ENCODE results near the gene DCTPP1.

DCTPP1 gene

DNA sequence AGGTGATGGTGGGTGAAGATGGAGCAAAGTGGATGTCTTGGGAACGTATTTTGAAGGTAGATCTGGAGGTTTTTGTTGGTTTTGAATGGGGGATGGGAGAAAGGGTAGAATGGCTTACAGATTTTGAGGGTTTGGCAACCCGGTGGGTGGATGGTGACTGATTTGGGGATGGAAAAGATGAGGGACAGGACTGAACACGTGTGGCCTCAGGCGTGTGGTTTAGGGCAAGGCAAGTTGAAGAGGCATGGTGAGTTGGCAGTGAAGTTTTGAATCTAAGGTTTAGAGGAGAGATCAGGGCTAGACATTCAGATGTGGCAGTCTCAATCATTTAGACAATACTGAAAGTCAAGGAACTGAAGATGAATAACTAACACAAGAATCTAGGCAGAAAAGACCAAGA lies 5.0 kb upstream of the DCTPP1 start:
- H3K36me3 ChIP-seq (replicated peaks) = no peaks in the 10 kb centered on the region
- H3K27ac ChIP-seq = no peak overlapping the region
- TF ChIP-seq, protein P1, sequence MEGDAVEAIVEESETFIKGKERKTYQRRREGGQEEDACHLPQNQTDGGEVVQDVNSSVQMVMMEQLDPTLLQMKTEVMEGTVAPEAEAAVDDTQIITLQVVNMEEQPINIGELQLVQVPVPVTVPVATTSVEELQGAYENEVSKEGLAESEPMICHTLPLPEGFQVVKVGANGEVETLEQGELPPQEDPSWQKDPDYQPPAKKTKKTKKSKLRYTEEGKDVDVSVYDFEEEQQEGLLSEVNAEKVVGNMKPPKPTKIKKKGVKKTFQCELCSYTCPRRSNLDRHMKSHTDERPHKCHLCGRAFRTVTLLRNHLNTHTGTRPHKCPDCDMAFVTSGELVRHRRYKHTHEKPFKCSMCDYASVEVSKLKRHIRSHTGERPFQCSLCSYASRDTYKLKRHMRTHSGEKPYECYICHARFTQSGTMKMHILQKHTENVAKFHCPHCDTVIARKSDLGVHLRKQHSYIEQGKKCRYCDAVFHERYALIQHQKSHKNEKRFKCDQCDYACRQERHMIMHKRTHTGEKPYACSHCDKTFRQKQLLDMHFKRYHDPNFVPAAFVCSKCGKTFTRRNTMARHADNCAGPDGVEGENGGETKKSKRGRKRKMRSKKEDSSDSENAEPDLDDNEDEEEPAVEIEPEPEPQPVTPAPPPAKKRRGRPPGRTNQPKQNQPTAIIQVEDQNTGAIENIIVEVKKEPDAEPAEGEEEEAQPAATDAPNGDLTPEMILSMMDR (IDR thresholded peaks at IDR 0.05; ENCODE audit: low read depth, low read length, missing control alignments) = no peak
- no peak overlapping the region for H3K4me3 ChIP-seq (ENCODE audit: low read depth, low read length)
- in situ Hi-C loops (cut with HindIII; ENCODE audit: low pct_ligation_motif_present, low sequenced_read_pairs) = loop anchor here (25.0 kb wide), 1 partner anchor 177 kb away; the partner anchor contains the start of gene ZNF689
- no peaks in the 10 kb centered on the region for H3K27me3 ChIP-seq (replicated peaks)
- no peak for DNase-seq

DNA sequence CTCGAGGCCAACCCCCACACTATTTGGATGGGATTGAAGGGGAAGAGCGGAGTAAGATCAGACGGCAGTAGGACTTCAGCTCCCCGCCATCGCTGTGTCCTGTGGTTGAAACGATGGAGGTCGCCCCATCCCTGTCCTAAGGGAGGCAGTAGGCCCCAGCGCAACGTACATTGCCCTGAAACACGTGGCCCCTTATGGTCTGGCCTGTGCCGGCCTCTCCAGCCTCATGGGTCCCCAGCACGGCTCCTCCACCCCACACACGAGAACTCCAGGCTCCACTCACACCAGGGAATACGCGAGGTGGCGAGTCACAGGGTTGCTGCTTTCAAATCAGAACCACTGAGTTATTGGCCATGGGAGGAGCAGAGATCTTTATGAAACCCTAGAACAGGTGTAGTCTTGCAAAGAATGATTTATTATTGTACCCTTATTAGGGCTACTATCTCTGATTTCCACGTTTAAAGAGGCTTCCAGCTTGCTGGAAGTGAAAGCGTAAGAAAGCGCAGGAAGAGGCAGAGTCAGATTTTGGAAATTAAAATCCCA lies 669 bp upstream of the DCTPP1 start:
- H3K27me3 ChIP-seq (replicated peaks) = no peaks in the 10 kb centered on the region
- TF ChIP-seq, protein P1 (IDR thresholded peaks at IDR 0.05; ENCODE audit: low read depth, low read length, missing control alignments) = no peak
- DNase-seq = no peak
- peak overlapping the region; percentile 74 for H3K4me3 ChIP-seq (ENCODE audit: low read depth, low read length)
- H3K27ac ChIP-seq = no peak overlapping the region
- peaks cover 7% of the 10 kb centered on the region for H3K36me3 ChIP-seq (replicated peaks)
- in situ Hi-C loops (cut with HindIII; ENCODE audit: low pct_ligation_motif_present, low sequenced_read_pairs) = loop anchor here (25.0 kb wide), 1 partner anchor 182 kb away; the partner anchor contains the start of gene ZNF689

- in situ Hi-C loops (cut with HindIII; ENCODE audit: low pct_ligation_motif_present, low sequenced_read_pairs) = loop anchor here (25.0 kb wide), 1 partner anchor 183 kb away; the partner anchor contains the start of gene ZNF689
These were observed 482 bp downstream of the DCTPP1 start for GRCh38 chr16:30429418-30429677.

GRCh38 chr16:30428055-30428454 lies 1.8 kb downstream of the DCTPP1 start:
- no peak overlapping the region for H3K27ac ChIP-seq
- TF ChIP-seq, protein P1 (IDR thresholded peaks at IDR 0.05; ENCODE audit: low read depth, low read length, missing control alignments) = no peak
- no peak overlapping the region for H3K4me3 ChIP-seq (ENCODE audit: low read depth, low read length)
- H3K27me3 ChIP-seq (replicated peaks) = no peaks in the 10 kb centered on the region
- in situ Hi-C loops (cut with HindIII; ENCODE audit: low pct_ligation_motif_present, low sequenced_read_pairs) = loop anchor here (25.0 kb wide), 1 partner anchor 184 kb away; the partner anchor contains the start of gene ZNF689
- H3K36me3 ChIP-seq (replicated peaks) = peaks cover 17% of the 10 kb centered on the region
- no peak for DNase-seq

More at GRCh38 chr16:30429418-30429677, 482 bp downstream of the DCTPP1 start:
- H3K27ac ChIP-seq = no peak overlapping the region
- H3K27me3 ChIP-seq (replicated peaks) = no peaks in the 10 kb centered on the region
- H3K4me3 ChIP-seq (ENCODE audit: low read depth, low read length) = peak overlapping the region; percentile 74
- peaks cover 9% of the 10 kb centered on the region for H3K36me3 ChIP-seq (replicated peaks)
- TF ChIP-seq, protein P1 (IDR thresholded peaks at IDR 0.05; ENCODE audit: low read depth, low read length, missing control alignments) = no peak
- DNase-seq = no peak

GRCh38 chr16:30421010-30421409 lies 8.8 kb downstream of the DCTPP1 start:
- TF ChIP-seq, protein P1 (IDR thresholded peaks at IDR 0.05; ENCODE audit: low read depth, low read length, missing control alignments) = no peak
- no peaks in the 10 kb centered on the region for H3K27me3 ChIP-seq (replicated peaks)
- in situ Hi-C loops (cut with HindIII; ENCODE audit: low pct_ligation_motif_present, low sequenced_read_pairs) = no loop called here
- H3K4me3 ChIP-seq (ENCODE audit: low read depth, low read length) = no peak overlapping the region
- DNase-seq = no peak
- H3K36me3 ChIP-seq (replicated peaks) = peaks cover 19% of the 10 kb centered on the region
- H3K27ac ChIP-seq = no peak overlapping the region
